Activated naive CD4-positive, alpha-beta T cell treated with anti-CD3 and anti-CD28 coated beads, Interleukin-2, amount 50 U/mL, for 16 hours (primary cell): ENCODE results near the gene COL10A1.

Source experiments
- DNase-seq: peaks from one replicate; pipeline ENCODE4 v3.0.0-alpha.2; 2020

COL10A1 gene

DNA sequence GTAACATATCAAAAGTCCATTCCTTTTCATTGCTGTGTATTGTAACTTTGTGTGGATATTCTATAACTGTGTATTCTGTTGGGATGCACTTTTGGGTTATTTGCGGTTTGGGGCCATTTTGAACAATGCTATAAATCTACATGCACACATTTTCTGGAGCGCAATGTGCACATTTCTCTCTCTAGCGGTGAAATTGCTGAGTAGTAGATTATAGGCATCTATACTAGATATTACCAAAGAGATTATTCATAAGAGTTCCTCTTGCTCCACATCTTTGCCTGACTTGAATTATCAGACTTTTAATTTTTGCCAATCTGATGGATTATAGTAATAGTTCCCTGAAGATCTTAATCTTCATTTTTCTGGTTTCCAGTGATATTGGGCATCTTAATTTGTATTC lies 47.0 kb downstream of the COL10A1 start:
- no peak for DNase-seq

GRCh38 chr6:116078522-116078921 lies 47.4 kb downstream of the COL10A1 start:
- no peak for DNase-seq

- no peak for DNase-seq
These were observed 51.1 kb downstream of the COL10A1 start for GRCh38 chr6:116074732-116075390.

- DNase-seq = no peak
These were observed 52.0 kb downstream of the COL10A1 start for GRCh38 chr6:116073765-116074440.

- DNase-seq = no peak
These were observed 53.6 kb downstream of the COL10A1 start for GRCh38 chr6:116072368-116072767.

- no peak for DNase-seq
These were observed 55.1 kb downstream of the COL10A1 start for GRCh38 chr6:116070616-116071389.

DNA sequence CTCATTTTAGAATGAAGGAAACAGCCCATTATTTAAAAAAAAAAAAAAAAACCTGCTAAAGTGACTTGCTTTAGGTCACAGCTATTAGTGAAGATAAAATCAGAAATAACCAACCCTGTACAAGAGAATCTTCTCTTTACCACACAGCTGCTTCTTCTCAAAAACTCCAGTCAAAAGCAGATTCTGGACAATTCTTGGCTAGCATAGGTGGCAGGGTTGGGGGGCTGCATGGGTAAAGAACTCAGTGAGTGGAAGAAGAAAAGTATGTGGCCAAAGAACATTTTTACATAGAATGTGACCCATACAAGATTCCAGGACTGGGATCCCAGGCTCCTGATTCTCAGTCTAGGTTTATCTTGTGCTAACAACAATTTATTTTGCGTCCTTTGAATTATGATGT lies 55.8 kb downstream of the COL10A1 start:
- no peak for DNase-seq
